ENCODE results near the gene RBM26. TPM values are rescaled to one million over a fixed set of nuclear protein-coding genes. Genes with fewer than 3 reads are reported as not detected.
A peak's percentile ranks its signal among the peaks of the same experiment; 100 is the strongest.

The RBM26 gene
- polyA plus RNA-seq, 1 donor from 2014 or later, result 18.4 TPM

DNA sequence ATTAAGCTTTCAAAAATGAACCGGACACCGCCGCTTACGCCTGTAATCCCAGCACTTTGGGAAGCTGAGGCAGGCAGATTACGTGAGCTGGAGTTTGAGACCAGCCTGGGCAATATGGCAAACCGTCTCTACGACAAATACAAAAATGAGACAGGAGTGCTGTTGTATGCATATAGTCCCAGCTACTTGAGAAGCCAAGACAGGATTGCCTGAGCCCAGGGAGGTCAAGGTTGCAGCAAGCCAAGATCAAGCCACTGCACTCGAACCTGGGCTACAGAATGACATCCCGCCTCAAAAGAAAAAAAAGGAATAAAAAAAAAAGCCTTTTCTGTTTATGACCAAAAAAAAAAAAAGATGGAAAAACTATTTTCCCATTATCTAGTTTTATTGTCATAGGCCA, 96.4 kb downstream of the RBM26 start:
- Mint-ChIP-seq H3K4me1 (peaks cover 0 to 4% (median 4%) of the 10 kb centered on the region in 3 donors), H3K27ac (no peak overlapping the region), H3K9me3 (no peaks in the 10 kb centered on the region), H3K36me3 (no peaks in the 10 kb centered on the region), H3K27me3 (no peaks in the 10 kb centered on the region), H3K4me3 (no peak overlapping the region)

GRCh38 chr13:79307866-79308298, 98.2 kb downstream of the RBM26 start:
- Mint-ChIP-seq H3K9me3 (peaks cover 0 to 2% (median 0%) of the 10 kb centered on the region in 3 donors), H3K4me1 (peaks cover 0 to 4% (median 4%) of the 10 kb centered on the region in 3 donors), H3K36me3 (no peaks in the 10 kb centered on the region), H3K4me3 (no peak overlapping the region), H3K27me3 (peaks cover 2% of the 10 kb centered on the region), H3K27ac (no peak overlapping the region)

- Mint-ChIP-seq H3K36me3 (no peaks in the 10 kb centered on the region), H3K9me3 (peaks cover 0 to 2% (median 0%) of the 10 kb centered on the region in 3 donors)
Measured at GRCh38 chr13:79307433-79307861, 98.6 kb downstream of the RBM26 start.

GRCh38 chr13:79306650-79307049, 99.4 kb downstream of the RBM26 start:
- no peaks in the 10 kb centered on the region for H3K36me3 Mint-ChIP-seq
- peaks cover 0 to 4% (median 4%) of the 10 kb centered on the region in 3 donors for H3K4me1 Mint-ChIP-seq
- H3K27ac Mint-ChIP-seq, result no peak overlapping the region
- no peak overlapping the region for H3K4me3 Mint-ChIP-seq
- H3K9me3 Mint-ChIP-seq, result peaks cover 0 to 4% (median 0%) of the 10 kb centered on the region in 3 donors
- H3K27me3 Mint-ChIP-seq, result peaks cover 6% of the 10 kb centered on the region

More at GRCh38 chr13:79307433-79307861, 98.6 kb downstream of the RBM26 start:
- no peak overlapping the region for H3K4me3 Mint-ChIP-seq
- peaks cover 0 to 4% (median 4%) of the 10 kb centered on the region in 3 donors for H3K4me1 Mint-ChIP-seq
- H3K27ac Mint-ChIP-seq, result no peak overlapping the region
- peaks cover 5% of the 10 kb centered on the region for H3K27me3 Mint-ChIP-seq

DNA sequence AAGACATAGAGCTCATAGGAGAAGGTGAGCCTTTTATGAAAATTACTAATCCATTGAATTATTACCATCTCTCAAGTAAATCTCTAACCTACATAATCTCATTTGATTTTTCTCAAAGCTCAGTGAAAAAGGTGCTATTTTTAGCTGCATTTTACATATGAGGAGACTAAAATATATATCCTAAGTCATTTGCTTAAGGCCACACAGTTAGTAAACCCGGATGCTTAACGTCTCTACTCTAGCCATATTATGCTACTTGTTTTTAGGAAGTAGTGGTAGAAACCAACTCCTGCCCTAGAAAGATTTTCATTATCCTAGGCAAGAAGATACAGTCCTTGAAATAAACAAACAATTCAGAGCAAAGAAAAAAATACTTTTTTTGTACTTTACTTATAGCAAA, 108.9 kb downstream of the RBM26 start:
- Mint-ChIP-seq H3K4me1 (peaks cover 0 to 4% (median 1%) of the 10 kb centered on the region in 3 donors), H3K36me3 (peaks cover 2% of the 10 kb centered on the region), H3K27me3 (peaks cover 4% of the 10 kb centered on the region), H3K27ac (no peak overlapping the region), H3K9me3 (peaks cover 0 to 7% (median 0%) of the 10 kb centered on the region in 3 donors), H3K4me3 (peak overlapping the region in 1 of 4 donors; percentile 15)

DNA sequence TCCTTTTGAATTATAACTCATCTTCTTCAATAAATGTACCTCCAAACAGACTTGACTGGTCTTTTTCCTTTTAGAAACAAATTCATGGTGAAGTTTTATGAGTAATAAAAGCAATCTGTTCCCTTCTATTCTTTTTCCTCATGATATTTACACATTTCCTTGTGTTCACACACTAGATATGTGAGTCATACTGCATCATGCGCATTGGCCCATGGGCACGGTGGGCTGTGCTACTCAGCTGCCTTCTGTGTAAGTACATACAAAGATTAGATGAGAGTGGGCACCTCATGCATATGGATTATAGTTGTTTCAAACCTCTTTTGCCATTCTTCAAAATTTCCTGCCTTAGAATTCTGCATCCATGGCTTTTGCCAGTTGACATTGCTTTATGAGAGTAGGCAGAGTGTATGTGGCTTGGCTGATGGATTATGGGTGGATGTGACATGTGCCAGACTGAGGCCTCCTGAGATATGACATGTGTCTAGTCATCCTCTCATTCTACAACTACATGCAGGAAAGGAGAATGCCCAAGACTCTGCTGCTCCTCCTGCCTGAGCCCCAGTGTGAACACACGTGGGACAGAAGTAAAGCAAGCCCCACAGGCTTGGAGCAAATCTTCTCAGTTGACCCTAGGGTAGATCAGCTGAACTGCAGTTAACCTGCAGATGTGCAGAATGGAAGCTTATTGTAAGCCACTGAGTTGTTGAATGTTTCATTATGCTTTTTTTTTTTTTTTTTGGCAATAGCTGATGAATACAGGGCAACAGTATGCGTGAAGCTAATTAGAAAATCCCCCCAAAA, 109.9 kb downstream of the RBM26 start:
- peak overlapping the region in 1 of 3 donors; percentile 44 for H3K27ac Mint-ChIP-seq

DNA sequence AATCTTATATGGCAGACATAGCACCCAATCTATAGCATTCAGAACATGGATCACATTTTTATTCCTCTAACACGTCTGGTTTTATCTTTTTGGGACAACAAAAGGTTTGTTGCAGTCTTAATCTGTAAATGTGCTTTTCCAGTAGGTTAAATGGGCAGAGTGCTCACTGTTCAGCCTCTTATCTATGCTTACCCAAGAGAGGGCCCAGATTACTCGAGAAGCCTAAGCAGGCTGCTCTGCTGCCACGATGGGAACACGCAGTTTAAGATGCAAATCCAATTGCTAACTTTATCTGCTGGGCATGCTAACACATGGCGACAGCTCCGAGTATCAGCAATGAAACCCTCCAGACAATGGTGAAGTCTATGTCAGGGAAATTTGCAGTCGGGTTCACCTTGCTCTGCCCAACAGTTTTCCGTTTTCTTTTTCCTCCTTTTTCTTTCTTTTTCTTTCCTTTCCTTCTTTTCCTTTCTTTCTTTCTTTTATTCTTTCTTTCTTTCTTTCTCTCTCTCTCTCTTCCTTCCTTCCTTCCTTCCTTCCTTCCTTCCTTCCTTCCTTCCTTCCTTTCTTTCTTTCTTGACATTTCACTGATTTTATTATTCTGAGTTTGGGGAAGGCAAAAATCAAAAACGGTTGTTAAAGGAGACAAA, 115.3 kb downstream of the RBM26 start:
- H3K27ac Mint-ChIP-seq, result no peak overlapping the region

More for the DNA sequence above, 109.9 kb downstream of the RBM26 start:
- Mint-ChIP-seq H3K4me1 (peaks cover 0 to 4% (median 1%) of the 10 kb centered on the region in 3 donors), H3K9me3 (peaks cover 0 to 1% (median 0%) of the 10 kb centered on the region in 3 donors), H3K4me3 (peak overlapping the region in 1 of 4 donors; percentile 5), H3K36me3 (peaks cover 2% of the 10 kb centered on the region), H3K27me3 (peaks cover 2% of the 10 kb centered on the region)

GRCh38 chr13:79289571-79289970, 116.5 kb downstream of the RBM26 start:
- Mint-ChIP-seq H3K27me3 (no peaks in the 10 kb centered on the region), H3K4me1 (no peaks in the 10 kb centered on the region), H3K9me3 (no peaks in the 10 kb centered on the region)

More for the DNA sequence above, 115.3 kb downstream of the RBM26 start:
- H3K9me3 Mint-ChIP-seq, result no peaks in the 10 kb centered on the region
- peaks cover 2% of the 10 kb centered on the region for H3K36me3 Mint-ChIP-seq
- H3K27me3 Mint-ChIP-seq, result no peaks in the 10 kb centered on the region
- H3K4me3 Mint-ChIP-seq, result no peak overlapping the region
- peaks cover 0 to 1% (median 0%) of the 10 kb centered on the region in 3 donors for H3K4me1 Mint-ChIP-seq

GRCh38 chr13:79287939-79288795, 117.9 kb downstream of the RBM26 start:
- no peaks in the 10 kb centered on the region for H3K27me3 Mint-ChIP-seq
- H3K4me3 Mint-ChIP-seq, result no peak overlapping the region
- no peak overlapping the region for H3K27ac Mint-ChIP-seq
- no peaks in the 10 kb centered on the region for H3K9me3 Mint-ChIP-seq
- peaks cover 0 to 1% (median 0%) of the 10 kb centered on the region in 3 donors for H3K4me1 Mint-ChIP-seq
- H3K36me3 Mint-ChIP-seq, result peaks cover 2% of the 10 kb centered on the region

More at GRCh38 chr13:79289571-79289970, 116.5 kb downstream of the RBM26 start:
- H3K27ac Mint-ChIP-seq, result no peak overlapping the region
- H3K36me3 Mint-ChIP-seq, result peaks cover 2% of the 10 kb centered on the region
- H3K4me3 Mint-ChIP-seq, result no peak overlapping the region

DNA sequence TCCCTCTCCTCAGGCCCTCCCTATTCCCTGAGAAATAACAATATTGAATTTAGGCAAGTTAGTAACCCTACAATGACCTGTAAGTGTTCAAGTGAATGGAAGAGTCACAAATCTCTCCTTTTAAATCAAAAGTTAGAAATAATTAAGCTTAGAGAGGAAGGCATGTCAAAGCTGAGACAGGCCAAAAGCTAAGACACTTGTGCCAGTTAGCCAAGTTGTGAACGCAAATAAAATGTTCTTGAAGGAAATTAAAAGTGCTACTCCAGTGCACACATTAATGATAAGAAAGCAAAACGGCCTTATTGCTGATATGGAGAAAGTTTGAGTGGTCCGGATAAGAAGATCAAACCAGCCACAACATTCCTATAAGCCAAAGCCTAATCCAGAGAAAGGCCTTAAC, 120.9 kb downstream of the RBM26 start:
- H3K27ac Mint-ChIP-seq, result no peak overlapping the region
- H3K4me1 Mint-ChIP-seq, result peaks cover 0 to 1% (median 0%) of the 10 kb centered on the region in 3 donors
- H3K27me3 Mint-ChIP-seq, result no peaks in the 10 kb centered on the region
- no peaks in the 10 kb centered on the region for H3K9me3 Mint-ChIP-seq
- H3K4me3 Mint-ChIP-seq, result no peak overlapping the region
- H3K36me3 Mint-ChIP-seq, result no peaks in the 10 kb centered on the region

- no peaks in the 10 kb centered on the region for H3K9me3 Mint-ChIP-seq
- H3K27me3 Mint-ChIP-seq, result no peaks in the 10 kb centered on the region
- no peak overlapping the region for H3K4me3 Mint-ChIP-seq
- peak overlapping the region in 1 of 3 donors; percentile 14 for H3K27ac Mint-ChIP-seq
- H3K36me3 Mint-ChIP-seq, result no peaks in the 10 kb centered on the region
- H3K4me1 Mint-ChIP-seq, result peaks cover 0 to 1% (median 0%) of the 10 kb centered on the region in 3 donors
Measured at GRCh38 chr13:79283742-79284141, 122.3 kb downstream of the RBM26 start.

DNA sequence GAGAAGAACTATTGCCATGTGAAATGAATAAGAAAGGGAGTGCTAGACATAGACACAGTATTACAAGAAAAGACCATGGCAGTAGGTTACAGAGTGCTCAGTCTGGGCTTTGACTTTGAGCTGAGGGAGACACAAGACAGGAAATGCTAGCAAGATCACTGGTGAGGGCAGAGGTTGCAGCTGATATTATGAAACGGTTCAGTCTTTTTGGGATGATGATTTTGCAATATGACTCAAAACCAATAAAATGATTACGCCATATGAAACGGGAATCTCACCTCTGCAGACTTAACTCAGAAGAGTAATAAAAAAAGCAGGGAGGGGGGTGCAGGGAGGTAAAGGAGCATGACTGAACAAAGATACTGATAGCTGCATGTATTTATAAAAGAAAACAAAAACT, 123.1 kb downstream of the RBM26 start:
- no peaks in the 10 kb centered on the region for H3K9me3 Mint-ChIP-seq
- no peaks in the 10 kb centered on the region for H3K36me3 Mint-ChIP-seq
- peaks cover 0 to 1% (median 0%) of the 10 kb centered on the region in 3 donors for H3K4me1 Mint-ChIP-seq
- no peaks in the 10 kb centered on the region for H3K27me3 Mint-ChIP-seq
- H3K4me3 Mint-ChIP-seq, result no peak overlapping the region
- H3K27ac Mint-ChIP-seq, result no peak overlapping the region

DNA sequence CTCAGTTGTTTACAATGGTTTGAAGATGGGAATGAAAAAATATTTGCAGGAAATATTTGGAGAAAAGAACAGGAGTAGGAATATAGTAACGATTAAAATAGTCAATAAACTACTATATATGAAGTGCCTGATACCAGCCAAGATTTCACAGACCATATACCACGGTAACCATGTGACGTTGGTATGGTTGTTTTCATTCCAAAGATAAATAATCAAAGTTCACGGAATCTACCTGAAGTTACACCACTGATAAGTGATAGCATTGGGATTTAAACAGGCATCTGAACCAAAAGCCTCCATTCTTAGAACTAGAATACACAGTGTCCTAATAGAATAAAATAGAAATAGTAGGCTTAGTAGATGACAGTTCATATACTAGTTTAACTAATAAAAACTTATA, 123.5 kb downstream of the RBM26 start:
- no peak overlapping the region for H3K4me3 Mint-ChIP-seq
- no peaks in the 10 kb centered on the region for H3K36me3 Mint-ChIP-seq
- H3K27ac Mint-ChIP-seq, result no peak overlapping the region
- H3K9me3 Mint-ChIP-seq, result no peaks in the 10 kb centered on the region
- peaks cover 0 to 1% (median 0%) of the 10 kb centered on the region in 3 donors for H3K4me1 Mint-ChIP-seq
- no peaks in the 10 kb centered on the region for H3K27me3 Mint-ChIP-seq

DNA sequence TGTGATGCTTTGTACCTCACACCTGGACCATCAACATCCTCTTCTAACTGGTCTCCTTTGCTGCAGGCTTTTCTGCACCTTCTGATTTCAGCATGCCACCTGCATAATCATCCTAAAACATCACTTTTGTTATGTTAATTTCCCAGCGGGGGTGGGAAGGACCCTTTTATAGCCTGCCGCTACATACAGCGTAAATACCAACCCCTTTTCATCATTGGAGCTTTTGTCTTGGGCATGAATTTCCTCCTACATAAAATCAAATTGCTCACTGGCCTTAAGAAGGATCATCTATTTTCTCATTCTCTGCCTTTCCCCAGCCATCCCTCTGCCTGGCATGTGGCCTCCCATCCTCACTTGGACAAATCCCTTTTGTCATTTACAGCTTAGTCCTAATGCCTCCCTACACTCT, 124.7 kb downstream of the RBM26 start:
- Mint-ChIP-seq H3K36me3 (no peaks in the 10 kb centered on the region), H3K9me3 (no peaks in the 10 kb centered on the region), H3K4me1 (peaks cover 0 to 1% (median 0%) of the 10 kb centered on the region in 3 donors), H3K4me3 (no peak overlapping the region), H3K27ac (no peak overlapping the region), H3K27me3 (no peaks in the 10 kb centered on the region)

Measured in IgD-negative memory B cell (primary cell).